ACC112 (cell line): ENCODE measurements around the gene MYO1D.

Source experiments
- H2AFZ ChIP-seq: fragments of 200-600 bp; sonication (generic); one replicate; pipeline ENCODE4 v1.6.0; 2017; ENCODE audit warnings: antibody characterized with exemption, low read length; ENCODE audit not compliant: unreplicated experiment
- H3K27ac ChIP-seq: fragments of 200-600 bp; sonication (generic); 2 replicates; pipeline ENCODE4 v1.5.1; 2014; ENCODE audit warnings: low read depth, mild to moderate bottlenecking, antibody characterized with exemption, low read length, moderate library complexity
- H3K27me3 ChIP-seq: fragments of 200-600 bp; sonication (generic); 2 replicates; pipeline ENCODE4 v1.6.1; 2014; ENCODE audit warnings: mild to moderate bottlenecking, antibody characterized with exemption, low read length, moderate library complexity, mixed read lengths; ENCODE audit not compliant: insufficient read depth
- H3K36me3 ChIP-seq: fragments of 200-600 bp; sonication (generic); 2 replicates; pipeline ENCODE4 v1.6.1; 2016; ENCODE audit warnings: mild to moderate bottlenecking, antibody characterized with exemption, low read length, moderate library complexity, mixed read lengths; ENCODE audit not compliant: insufficient read depth
- H3K4me1 ChIP-seq: fragments of 200-600 bp; sonication (generic); one replicate; pipeline ENCODE4 v1.6.1; 2016; ENCODE audit warnings: low read length, mixed read lengths; ENCODE audit not compliant: insufficient read depth, unreplicated experiment, control insufficient read depth
- H3K4me3 ChIP-seq: fragments of 200-600 bp; sonication (generic); 2 replicates; pipeline ENCODE4 v1.5.1; 2014; ENCODE audit warnings: mild to moderate bottlenecking, low read depth, low read length
- H3K79me2 ChIP-seq: fragments of 200-600 bp; sonication (generic); one replicate; pipeline ENCODE4 v1.6.0; 2016; ENCODE audit warnings: low read length; ENCODE audit not compliant: control insufficient read depth, unreplicated experiment, insufficient read depth

MYO1D gene

GRCh38 chr17:32487473-32488176, 389.3 kb downstream of the MYO1D start:
- H2AFZ ChIP-seq, result peak overlapping the region; percentile 31
- H3K27ac ChIP-seq, result no peak overlapping the region
- no peaks in the 10 kb centered on the region for H3K36me3 ChIP-seq
- H3K79me2 ChIP-seq, result no peaks in the 10 kb centered on the region
- H3K4me1 ChIP-seq, result peaks cover 23% of the 10 kb centered on the region
- no peaks in the 10 kb centered on the region for H3K27me3 ChIP-seq
- H3K4me3 ChIP-seq, result peak overlapping the region; percentile 84

- Histone ChIP-seq H3K4me1 (peaks cover 18% of the 10 kb centered on the region), H3K4me3 (peak within 1 kb of the TSS; percentile 84), H3K79me2 (no peaks in the 10 kb centered on the region), H2AFZ (peak within 1 kb of the TSS; percentile 78), H3K27me3 (no peaks in the 10 kb centered on the region), H3K36me3 (no peaks in the 10 kb centered on the region), H3K27ac (peak within 1 kb of the TSS; percentile 42)
Observed at GRCh38 chr17:32486701-32487472, 390.0 kb downstream of the MYO1D start, which contains the start of gene CDK5R1. TSS of gene CDK5R1 (plus strand) at chr17:32486993. CDS start at chr17:32487621, 628 bp downstream.

- Histone ChIP-seq H3K36me3 (no peaks in the 10 kb centered on the region), H3K79me2 (no peaks in the 10 kb centered on the region), H2AFZ (peak overlapping the region; percentile 78), H3K27ac (peak overlapping the region; percentile 42), H3K4me1 (peaks cover 16% of the 10 kb centered on the region), H3K27me3 (no peaks in the 10 kb centered on the region), H3K4me3 (peak overlapping the region; percentile 68)
Observed at GRCh38 chr17:32486111-32486700, 390.7 kb downstream of the MYO1D start.

- Histone ChIP-seq H3K27me3 (no peaks in the 10 kb centered on the region), H3K27ac (peak overlapping the region; percentile 42), H3K36me3 (no peaks in the 10 kb centered on the region), H2AFZ (peak overlapping the region; percentile 45), H3K4me3 (peak overlapping the region; percentile 68), H3K4me1 (peaks cover 16% of the 10 kb centered on the region), H3K79me2 (no peaks in the 10 kb centered on the region)
Observed at GRCh38 chr17:32485261-32486110, 391.4 kb downstream of the MYO1D start.

- H3K4me3 ChIP-seq, result no peak overlapping the region
- peaks cover 16% of the 10 kb centered on the region for H3K4me1 ChIP-seq
- no peaks in the 10 kb centered on the region for H3K27me3 ChIP-seq
- no peaks in the 10 kb centered on the region; the same call in 1 of the 2 replicates for H3K36me3 ChIP-seq
- H3K27ac ChIP-seq, result no peak overlapping the region
- H3K79me2 ChIP-seq, result no peaks in the 10 kb centered on the region
- H2AFZ ChIP-seq, result no peak overlapping the region
Observed at GRCh38 chr17:32484628-32485027, 392.3 kb downstream of the MYO1D start.

- no peaks in the 10 kb centered on the region; the same call in 1 of the 2 replicates for H3K36me3 ChIP-seq
- no peaks in the 10 kb centered on the region for H3K27me3 ChIP-seq
- H3K4me3 ChIP-seq, result no peak overlapping the region
- no peaks in the 10 kb centered on the region for H3K79me2 ChIP-seq
- H3K4me1 ChIP-seq, result peaks cover 16% of the 10 kb centered on the region
- no peak overlapping the region for H2AFZ ChIP-seq
- H3K27ac ChIP-seq, result no peak overlapping the region
Observed at GRCh38 chr17:32484041-32484461, 392.9 kb downstream of the MYO1D start.

GRCh38 chr17:32483451-32484019, 393.4 kb downstream of the MYO1D start:
- H3K4me1 ChIP-seq, result peaks cover 16% of the 10 kb centered on the region
- H3K79me2 ChIP-seq, result no peaks in the 10 kb centered on the region
- H3K27me3 ChIP-seq, result no peaks in the 10 kb centered on the region
- H3K36me3 ChIP-seq, result no peaks in the 10 kb centered on the region; the same call in 1 of the 2 replicates
- no peak overlapping the region for H3K4me3 ChIP-seq
- H3K27ac ChIP-seq, result no peak overlapping the region
- H2AFZ ChIP-seq, result no peak overlapping the region

GRCh38 chr17:32482568-32483320, 394.2 kb downstream of the MYO1D start:
- H3K36me3 ChIP-seq, result peaks cover 2% of the 10 kb centered on the region
- H3K27me3 ChIP-seq, result no peaks in the 10 kb centered on the region
- no peak overlapping the region for H3K27ac ChIP-seq
- no peak overlapping the region for H2AFZ ChIP-seq
- no peak overlapping the region for H3K4me3 ChIP-seq
- H3K4me1 ChIP-seq, result peaks cover 11% of the 10 kb centered on the region
- no peaks in the 10 kb centered on the region for H3K79me2 ChIP-seq

GRCh38 chr17:32481193-32481592, 395.7 kb downstream of the MYO1D start:
- no peak overlapping the region for H3K4me3 ChIP-seq
- H3K79me2 ChIP-seq, result no peaks in the 10 kb centered on the region
- no peak overlapping the region for H2AFZ ChIP-seq
- H3K4me1 ChIP-seq, result peaks cover 7% of the 10 kb centered on the region
- H3K27ac ChIP-seq, result no peak overlapping the region
- peaks cover 13% of the 10 kb centered on the region for H3K36me3 ChIP-seq
- H3K27me3 ChIP-seq, result no peaks in the 10 kb centered on the region
